HG03575 (cell line): ENCODE results near the gene TSPAN9.

Experiments used
- ATAC-seq: cut with Tn5 transposase; IDR thresholded peaks from one replicate; pipeline ENCODE4 v1.9.1; 2021; ENCODE audit not compliant: unreplicated experiment, insufficient number of reproducible peaks, low FRiP score; ENCODE audit errors: extremely low read depth

TSPAN9 gene

DNA sequence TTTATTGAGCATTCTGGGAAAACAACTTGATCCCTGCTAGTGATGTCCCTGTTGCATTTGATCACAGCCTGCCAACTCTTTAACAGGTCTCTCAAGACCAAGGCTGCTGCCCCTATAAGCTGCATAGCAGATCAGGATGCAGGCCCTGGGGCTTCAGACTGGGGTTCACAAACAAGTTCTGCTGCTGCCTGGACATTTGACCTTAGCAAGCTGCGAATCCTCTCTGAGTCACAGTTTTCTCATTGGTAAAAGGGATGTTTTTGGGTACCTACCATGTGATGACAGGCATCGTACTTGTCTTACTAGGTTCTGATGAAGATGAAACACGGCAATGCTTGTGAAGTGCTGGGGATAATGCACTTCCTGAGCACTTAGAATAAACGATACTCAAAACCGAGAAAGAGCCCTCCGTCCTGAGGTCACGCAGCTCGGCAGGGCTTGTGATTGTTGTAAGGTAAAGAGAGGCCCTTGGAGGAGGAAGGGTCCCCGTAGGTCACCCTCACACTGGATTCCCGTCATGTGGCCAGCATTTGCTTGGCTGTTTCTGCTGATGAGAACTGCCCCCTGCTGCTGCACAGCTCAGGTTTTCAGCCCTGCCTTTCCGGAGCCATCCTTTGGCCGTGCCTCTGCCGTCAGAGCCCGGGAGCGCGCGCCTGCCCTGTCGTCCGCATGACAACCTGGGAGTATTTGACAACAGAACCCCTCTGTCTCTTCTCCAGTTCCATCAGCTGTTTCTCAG is 39.1 kb downstream of the TSPAN9 start:
- no peak for ATAC-seq

DNA sequence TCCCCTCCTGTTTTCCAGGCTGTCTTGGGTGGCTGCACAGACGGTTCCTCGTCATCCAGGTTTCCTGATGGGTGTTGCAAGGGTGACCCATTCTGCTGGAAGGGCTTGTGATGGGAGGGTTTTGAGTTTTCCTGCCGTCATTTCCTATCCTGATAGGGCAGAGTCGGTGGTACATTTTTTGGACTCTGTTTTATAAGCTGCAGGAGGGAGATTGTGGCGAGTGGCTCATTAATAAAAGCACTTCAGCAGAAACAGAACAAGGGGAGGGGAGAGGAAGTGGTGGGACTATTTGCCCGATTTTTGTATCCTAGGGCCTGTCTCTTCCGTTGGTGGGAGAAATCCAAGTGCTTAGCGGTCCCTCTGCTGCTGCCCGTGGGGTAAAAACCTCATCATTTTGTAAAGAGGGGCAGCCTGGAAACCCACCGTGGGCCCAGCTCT is 40.0 kb downstream of the TSPAN9 start:
- no peak for ATAC-seq

DNA sequence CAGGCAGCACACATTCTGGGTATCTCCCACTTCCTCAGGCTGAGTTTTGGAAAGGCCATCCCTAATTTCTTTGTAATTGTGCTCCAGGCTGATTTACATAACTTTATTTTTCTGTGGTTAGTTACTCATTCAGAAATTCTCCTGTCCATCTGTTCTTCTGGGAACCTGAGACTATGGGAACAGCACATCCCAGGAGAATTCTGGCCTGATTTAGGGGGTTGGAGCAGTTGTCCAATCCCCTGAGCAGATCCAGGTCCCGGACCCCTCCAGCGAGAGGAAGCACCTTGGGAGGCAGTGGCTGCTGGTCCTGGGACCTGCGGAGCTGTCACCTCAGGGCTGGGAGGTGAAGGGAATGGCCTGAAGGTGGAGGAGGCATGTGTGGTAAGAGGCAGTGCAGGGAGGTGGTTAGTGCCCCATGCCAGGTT is 40.4 kb downstream of the TSPAN9 start:
- ATAC-seq: no peak

DNA sequence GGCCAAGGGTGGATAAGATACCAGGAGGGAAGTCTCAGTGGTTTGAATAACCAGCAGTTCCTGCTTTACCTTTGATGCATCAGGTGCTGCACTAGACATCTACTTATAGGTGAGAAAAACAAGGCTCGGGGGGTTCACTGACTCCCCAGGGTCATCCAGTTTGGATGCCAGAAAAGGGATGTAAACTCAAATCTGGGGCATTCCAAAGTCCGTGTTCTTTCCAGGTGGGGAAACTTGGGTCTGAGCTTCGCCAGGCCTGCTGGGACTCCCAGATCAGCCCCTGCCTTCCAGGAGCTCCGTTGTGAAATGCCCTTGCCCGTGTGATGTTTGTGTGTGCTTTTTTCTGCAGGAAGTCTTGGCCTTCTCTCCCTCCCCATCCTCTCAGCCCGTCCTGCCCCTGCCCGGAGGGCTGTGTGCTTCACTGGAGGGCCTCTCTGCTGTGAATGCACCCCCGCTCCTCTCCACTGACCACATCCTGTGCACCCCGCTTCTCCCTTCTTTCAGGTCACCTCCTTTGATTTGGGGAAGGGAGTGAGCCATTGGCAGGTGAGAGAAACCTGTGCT is 42.1 kb downstream of the TSPAN9 start:
- no peak for ATAC-seq

DNA sequence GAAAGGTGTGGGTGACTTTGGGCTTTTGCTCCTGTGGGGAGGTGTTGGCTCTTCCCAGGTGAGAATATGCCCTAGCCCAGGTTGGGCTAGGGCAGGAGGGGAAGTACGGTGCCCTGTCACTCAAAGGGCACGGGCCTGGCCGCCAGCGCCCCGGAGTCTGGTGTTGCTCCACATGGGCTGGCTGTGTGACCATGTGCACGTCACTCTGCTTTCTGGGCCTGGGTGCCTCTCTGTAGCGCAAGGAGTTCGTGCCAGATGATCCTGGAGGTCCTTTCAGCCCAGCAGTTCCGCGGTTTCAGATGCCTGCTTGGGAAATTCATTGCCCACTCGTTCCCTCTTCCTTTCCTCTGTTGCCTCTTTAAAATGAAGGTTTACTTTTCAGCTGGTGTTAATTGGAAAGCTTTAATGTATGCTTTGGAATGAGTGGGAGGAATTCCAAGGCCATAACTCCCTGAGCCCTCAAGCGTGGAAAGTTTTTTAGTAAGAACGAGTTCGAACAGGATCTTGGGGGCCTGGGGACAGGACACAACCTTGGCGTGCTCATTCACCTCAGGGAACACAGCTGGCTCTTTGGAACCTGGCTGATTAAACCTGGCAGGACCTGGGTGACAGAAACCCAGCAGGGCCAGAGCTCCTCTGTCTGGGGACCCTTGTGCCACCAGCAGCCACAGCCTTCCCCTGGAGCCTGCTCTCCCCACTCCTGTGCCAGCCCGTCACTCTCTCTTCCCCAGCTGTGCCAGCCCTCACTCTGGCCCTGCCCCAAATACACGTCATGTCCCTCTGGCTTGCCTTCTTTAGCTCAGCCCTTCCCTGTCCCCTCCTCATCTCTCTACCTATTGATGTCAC is 42.8 kb downstream of the TSPAN9 start:
- no peak for ATAC-seq

DNA sequence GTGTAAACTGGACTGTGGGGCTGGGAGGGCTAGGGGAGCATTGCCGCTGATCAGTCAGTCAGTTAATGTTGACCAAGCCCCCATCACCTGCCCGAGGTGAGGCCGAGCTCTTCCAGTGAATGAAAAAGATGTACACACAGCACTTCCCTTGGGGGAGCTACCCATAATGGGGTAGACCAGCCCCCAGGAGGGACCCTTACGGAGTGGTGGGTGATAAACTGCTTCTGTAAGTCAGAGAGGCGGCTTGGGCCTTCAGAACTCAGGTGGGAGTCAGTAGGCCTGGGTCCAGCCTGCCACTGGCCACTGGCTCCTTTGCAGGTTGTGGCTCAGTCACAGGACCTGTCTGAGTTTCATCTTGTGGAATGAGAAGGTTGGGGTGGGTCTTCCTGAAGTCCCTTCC is 43.5 kb downstream of the TSPAN9 start:
- ATAC-seq: no peak

DNA sequence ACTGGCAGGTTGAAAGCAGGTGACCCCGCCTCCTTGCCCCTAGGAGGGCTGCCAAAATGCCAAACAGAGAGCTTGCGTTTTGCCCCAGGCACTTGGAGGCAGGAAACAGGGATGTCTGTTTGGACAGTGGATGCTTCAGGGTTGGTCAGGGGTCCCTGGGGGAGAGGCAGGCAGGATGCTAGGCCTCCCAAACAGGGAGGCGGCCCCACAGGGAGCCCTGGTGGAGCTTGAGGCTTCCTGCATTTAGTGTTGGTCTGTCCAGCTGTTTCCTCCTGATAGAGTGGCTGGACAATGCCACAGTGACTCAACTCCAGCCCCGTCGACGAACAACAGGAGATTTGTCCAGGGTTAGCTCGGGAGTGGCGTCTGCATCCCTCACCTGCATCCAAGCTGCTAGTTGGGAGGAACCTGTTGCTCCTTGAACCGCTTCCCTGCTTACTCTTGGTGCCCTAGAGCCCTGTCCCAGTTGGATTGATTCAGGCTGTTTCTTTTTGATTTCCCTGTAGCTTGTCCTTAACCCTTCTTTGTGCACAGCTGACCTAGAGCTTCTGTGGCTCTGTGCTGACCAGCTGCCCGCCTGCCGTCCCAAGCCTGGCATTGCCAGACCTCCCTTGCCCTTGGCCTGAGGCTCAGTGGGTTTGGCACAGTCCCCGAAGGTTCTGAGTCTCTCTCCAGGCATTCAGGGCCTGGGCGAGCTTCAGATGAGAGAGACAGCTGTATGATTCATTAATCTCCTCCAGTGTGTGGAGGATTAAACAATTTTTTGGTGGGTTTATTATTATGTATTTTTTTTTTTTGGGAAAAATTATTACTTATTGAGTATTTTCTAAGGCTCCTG is 45.9 kb downstream of the TSPAN9 start:
- no peak for ATAC-seq

DNA sequence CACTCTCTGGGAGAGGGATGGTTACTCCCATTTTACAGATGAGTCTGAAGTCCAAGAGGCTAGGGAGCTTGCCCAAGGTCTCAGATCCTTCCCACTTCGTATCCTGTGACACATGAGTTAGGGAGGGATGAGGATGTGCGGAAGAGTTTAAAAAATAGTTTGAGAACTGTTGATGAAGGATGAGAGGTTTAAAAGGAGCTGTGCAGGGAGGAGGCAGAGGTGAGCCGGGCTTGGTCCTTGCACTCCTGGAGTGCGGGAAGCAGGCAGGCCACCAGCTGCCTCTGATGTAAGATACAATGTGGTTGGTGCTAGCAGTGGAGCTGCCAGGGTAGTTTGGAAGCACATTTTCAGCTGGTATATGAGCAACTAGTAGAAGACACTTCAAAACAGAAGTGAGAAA is 46.5 kb downstream of the TSPAN9 start:
- no peak for ATAC-seq

DNA sequence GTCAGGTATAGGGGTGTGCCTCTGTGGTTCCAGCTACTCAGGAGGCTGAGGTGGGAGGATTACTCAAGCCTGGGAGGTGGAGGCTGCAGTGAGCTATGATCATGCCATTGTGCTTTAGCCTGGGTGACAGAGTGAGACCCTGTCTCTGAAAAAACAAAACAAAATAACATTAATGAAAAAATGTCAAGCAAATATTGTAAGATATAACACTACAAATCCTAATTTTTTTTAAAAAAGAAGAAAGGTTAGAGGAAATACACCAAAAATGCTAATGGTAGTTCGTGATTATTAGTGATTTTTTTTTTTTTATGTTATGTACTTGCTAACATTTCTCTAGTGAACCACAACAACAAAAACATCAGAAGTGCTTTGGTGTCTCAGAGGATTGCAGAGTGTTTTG is 47.7 kb downstream of the TSPAN9 start:
- ATAC-seq: no peak

DNA sequence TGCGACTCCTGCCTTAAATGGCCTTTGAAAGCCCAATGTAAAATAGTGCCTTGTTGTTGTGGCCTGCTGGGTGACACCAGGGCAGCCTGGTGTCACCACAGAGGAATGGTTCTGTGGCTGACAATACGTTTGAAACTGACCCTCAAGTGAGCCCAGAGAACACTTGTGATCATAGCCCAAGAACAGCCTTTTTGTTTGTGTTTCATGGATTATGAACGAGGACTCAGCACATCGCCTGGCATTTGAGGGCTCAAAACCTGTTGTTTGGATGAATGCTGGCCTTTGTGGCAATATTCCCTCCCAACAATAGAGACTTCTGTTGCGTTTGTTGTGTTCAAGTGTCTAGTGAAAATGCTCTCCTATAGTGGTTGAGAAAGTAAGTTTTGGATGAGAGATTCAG is 48.5 kb downstream of the TSPAN9 start:
- no peak for ATAC-seq

DNA sequence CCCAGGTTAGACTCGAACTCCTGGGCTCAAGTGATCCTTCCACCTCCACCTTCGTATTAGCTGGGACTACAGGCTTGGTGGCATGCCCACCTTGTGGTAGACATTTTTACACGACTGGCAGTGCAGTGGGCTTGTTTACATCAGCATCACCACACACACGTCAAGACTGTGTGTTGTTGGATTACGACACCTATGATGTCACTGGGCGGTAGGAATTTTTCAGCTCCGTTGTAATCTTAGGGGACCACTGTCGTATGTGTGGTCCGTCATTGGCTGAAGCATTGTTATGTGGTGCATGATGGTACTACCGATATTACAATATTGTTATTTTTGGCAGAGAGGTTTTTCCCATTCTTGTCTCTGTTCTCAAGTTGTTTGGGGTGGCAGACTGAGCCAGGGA is 50.7 kb downstream of the TSPAN9 start:
- ATAC-seq: no peak

DNA sequence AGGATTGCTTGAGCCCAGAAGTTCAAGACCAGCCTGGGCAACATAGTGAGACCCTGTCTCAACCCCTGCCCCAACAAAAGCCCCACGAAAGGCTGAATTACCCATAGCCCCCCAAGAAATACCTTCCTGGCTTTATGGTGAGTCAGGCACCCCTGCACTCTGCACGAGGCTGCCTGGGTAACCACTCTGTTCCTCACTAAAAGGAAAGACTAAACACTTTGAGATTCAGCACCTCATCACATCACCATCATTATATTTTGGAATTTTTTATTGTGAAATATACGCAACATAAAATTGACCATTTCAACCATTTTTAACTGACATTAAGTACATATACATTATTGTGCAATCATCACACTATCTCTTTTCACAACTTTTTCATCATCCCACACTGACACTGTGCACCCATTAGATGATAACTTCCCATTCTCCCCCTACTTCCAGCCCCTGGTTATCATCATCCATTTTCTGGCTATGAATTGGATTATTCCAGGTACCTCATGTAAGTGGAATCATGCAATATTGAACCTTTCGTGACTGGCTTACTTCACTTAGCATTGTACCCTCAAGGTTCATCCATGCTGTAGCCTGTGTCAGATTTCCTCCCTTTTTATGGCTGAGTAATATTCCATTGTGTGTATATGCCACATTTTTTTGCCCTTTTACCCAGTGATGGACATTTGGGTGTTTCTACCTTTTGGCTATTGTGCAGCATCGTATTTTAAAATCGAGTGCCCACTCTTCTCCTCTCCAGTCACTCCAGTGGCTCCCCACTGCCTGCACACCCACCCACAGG is 51.5 kb downstream of the TSPAN9 start:
- no peak for ATAC-seq

DNA sequence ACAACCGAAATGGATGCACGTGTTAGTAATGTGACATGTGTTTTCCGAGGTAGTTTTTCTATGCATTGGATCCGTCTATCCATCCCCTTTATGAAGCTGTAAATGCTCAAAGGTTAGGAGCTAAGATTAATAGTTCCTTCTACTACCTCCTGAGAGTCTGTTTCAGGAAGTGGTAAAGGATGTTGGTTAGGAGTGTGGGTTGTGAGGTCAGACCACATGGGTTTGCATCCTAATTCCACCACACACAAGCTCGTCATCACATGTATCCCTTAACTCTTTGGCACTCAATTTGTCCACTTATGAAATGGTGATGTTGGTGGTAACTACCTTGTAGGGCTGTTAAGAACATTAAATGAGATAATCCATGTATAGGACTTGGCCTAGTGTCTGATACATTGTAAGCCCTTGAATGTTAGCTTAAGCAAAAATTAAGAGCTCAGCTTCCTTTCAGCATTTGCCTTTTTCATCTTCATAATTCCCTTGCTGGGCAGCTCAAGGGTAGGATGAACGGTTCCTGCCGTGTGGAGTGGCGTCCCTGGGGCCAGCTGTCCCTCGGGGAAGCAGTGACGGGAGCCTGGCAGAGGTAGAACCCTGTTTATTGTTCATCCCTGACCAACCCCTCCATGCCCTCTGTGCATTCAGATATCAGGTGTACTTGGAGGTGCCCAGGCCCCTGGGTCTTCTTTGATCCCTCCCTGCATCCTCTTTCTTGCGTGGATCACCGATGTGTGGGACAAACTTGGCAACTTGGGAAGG is 52.3 kb downstream of the TSPAN9 start:
- no peak for ATAC-seq

DNA sequence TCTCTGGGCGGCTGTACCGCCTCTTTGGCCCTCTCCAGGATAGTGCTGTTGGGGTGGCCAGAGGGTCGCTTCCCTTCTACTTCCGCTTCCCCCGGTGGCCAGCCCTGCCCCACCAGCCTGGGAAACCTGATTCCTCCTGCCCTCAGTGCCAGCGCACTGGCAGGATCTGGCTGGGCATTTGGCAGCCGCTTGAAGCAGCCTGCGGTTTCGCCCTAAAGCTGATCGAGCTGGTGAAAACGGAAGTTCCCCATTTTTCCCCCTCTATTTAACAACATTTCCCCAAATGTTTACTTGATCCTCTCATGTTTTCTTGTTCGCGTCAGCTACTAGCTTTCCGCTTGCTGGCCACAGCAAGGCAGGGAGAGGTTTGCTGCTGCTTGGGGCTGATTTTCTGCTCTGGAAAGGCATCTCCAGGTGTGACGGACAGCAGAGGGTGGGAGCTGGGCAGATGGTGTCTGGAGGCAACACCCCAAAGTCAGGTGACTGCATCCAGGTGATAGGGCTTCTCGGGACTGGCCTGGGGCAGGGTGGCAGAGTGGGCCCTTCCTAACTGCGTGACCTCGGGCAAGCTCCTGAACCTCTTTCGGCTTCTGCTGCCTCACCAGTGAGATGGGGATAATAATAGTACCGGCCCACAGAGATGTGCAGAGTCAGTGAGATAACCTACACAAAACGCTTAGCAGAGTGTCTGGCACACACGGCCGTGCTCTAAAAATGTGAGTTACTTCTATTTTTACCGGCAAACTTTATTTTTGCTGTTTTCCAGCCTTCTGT is 53.1 kb downstream of the TSPAN9 start:
- no peak for ATAC-seq

DNA sequence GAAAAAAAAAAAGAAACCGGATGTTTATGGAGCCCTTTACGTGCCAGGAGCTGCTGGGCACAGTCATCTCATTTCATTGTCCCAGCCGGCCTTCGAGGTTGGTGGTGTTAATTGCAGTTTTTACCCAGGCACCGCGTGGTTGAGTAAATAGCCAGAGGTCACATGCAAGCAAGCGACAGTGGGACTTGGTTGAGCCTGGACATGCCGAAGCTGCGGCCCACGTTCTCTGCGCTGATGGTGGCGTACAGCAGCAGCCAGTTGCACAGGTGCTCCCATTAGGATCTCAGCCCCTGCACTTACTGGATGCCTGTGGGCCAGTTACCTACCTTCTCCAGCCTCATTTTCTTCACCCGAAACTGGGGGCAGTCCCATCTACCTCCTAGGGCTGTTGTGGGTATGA is 54.0 kb downstream of the TSPAN9 start:
- ATAC-seq: no peak

DNA sequence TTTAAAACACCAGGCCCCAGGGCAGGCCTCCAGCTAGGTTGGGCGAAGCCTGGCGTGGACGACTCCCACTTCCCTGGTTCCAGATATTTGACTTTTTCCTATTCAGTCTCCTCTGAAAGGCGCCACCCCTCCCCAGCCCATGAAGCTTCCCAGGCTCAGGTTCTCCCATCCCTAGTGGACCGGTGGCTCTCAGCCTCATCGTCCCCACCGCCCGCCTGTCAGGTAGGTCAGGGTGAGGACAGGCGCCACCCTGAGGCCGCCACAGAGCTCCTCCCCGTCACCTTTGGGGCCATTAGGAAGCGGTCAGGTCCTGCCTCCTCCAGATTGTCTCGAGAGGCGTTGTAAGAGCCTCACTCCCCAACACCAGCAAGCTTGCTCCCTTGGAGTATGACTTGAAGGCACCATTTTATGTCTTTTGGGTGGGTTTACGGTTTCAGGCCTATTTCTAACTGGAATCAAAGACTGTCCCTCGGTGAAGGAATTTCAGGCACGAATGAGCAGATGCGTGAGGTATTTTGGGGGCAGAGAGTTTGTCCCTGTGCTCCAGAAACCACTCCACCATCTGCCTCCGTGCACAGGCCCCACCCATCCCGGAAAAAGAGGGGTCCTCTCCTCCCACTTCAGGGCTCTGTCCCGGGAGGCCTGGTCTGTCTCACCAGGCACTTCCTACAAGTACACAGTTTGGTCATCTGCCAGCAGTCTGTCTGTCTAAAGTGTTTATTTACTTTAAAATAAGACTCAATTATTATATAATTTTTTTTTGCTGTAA is 55.6 kb downstream of the TSPAN9 start:
- ATAC-seq: no peak

DNA sequence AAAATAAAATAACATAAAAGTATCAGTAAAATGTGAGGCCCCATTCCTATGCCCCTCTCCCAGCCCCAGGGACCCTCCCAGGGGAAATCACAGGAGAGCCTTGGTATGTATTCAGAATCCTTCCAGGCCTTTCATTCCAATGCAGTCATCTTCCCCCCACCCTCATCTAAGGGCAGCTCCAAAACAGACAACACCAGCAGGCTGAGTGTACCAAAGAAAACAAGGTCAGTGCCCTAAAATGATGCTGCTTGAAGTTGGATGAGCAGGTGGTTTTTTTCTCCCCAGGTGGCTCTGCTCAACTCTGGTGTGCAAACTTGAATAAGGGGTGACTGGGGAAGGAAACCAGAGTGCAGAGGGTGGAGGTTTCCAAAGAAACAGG is 56.2 kb downstream of the TSPAN9 start:
- no peak for ATAC-seq
